Heart left ventricle (tissue), 13 donors: Measurements from ENCODE around the gene RUNX2.

Experiments
- POLR2A ChIP-seq, 2 donors: fragments of 450-650 bp; IDR thresholded peaks; one replicate each; pipeline ENCODE4 v1.6.1; 2017; ENCODE audit warnings: antibody characterized with exemption in 2 of 2, mild to moderate bottlenecking in 2 of 2, moderate library complexity in 2 of 2
- TF ChIP-seq, protein P1 (sequence below), 12 donors: fragments of 200-600 bp; sonication (generic) in 4 of 12; IDR thresholded peaks; one replicate each; pipeline versions ENCODE4 v1.5.0 to v1.8.0; 2018 to 2022; ENCODE audit warnings: antibody characterized with exemption in 12 of 12, mild to moderate bottlenecking in 5 of 12
- donor health status: ischemic (EF 13 %, LVEDD 7.1; RV severe dilation, severe dysfunction).
- donor health status: DM: no; HTN: yes; CAD: no.
- donor health status: DM: no; HTN: no; CAD: no.
- donor health status: ischemic (EF 25% LVEDD 6.9; RV normal size, moderate dysfunction).
- donor health status: ischemic (EF 25% LVEDD 5.7; RV mildly dilated, moderate dysfunction).
- donor health status: ischemic (EF 35%, LVEDD 5.7; RV mildly dilated, moderate dysfunction).
- donor health status: nonischemic (EF 11% LVEDD 7.7; RV severe dilation, severe dysfunction).
- donor health status: DM: yes; HTN: yes; CAD: no.
- donor health status: PGD.
- donor health status: ischemic (EF 29% LVEDD 5.4; RV normal size, mild dysfunction).
- donor health status: nonischemic (EF 23%, LVEDD 6.1; RV moderate dilation, normal function).

DNA sequence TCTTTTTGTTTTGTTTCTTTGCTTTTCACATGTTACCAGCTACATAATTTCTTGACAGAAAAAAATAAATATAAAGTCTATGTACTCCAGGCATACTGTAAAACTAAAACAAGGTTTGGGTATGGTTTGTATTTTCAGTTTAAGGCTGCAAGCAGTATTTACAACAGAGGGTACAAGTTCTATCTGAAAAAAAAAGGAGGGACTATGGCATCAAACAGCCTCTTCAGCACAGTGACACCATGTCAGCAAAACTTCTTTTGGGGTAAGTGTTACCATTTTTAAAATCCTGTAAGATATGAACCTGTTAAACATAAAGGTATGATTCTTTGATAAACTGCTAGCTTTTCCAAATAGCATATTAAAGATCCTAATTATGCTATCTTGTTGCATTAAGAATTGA is 393 bp downstream of the RUNX2 start:
- TF ChIP-seq, protein P1, sequence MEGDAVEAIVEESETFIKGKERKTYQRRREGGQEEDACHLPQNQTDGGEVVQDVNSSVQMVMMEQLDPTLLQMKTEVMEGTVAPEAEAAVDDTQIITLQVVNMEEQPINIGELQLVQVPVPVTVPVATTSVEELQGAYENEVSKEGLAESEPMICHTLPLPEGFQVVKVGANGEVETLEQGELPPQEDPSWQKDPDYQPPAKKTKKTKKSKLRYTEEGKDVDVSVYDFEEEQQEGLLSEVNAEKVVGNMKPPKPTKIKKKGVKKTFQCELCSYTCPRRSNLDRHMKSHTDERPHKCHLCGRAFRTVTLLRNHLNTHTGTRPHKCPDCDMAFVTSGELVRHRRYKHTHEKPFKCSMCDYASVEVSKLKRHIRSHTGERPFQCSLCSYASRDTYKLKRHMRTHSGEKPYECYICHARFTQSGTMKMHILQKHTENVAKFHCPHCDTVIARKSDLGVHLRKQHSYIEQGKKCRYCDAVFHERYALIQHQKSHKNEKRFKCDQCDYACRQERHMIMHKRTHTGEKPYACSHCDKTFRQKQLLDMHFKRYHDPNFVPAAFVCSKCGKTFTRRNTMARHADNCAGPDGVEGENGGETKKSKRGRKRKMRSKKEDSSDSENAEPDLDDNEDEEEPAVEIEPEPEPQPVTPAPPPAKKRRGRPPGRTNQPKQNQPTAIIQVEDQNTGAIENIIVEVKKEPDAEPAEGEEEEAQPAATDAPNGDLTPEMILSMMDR (IDR thresholded peaks at IDR 0.05): no peak
- no peak for TF ChIP-seq POLR2A (IDR thresholded peaks at IDR 0.05)
